ENCODE data around the gene PDIA5. TPM values are rescaled to one million over a fixed set of nuclear protein-coding genes. Genes with fewer than 3 reads are reported as not detected.

PDIA5 gene
- total RNA-seq, 4 donors from 2014 or later: 4.6 to 17.1 (median 5.3) TPM

DNA sequence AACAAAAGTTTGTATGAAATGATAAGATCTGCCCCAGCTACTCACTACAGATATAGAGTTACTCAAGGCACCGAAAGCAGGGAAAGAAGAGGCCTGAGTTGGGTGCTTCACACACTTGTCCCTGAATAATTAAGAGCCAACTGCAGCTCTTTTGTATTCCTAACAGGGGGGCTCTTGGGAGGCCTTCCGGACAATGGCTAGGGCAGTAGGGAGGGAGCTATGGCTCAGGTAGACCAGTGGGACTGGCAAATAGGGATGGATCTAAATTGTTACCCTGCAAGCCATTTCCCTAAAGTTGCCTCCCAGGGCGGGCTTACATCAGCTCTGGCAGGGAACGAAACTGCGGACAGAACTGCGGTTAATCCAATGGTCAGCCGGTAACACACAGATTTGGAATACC lies 45.4 kb upstream of the PDIA5 start:
- DNase-seq (ENCODE audit: low spot score in 2 of 2): no peak
- WGBS, 2 donors: 93 to 94% methylated on average over 7 of the region's 7 CpGs
- TF ChIP-seq POLR2A (IDR thresholded peaks at IDR 0.05): no peak
- TF ChIP-seq, protein P1, sequence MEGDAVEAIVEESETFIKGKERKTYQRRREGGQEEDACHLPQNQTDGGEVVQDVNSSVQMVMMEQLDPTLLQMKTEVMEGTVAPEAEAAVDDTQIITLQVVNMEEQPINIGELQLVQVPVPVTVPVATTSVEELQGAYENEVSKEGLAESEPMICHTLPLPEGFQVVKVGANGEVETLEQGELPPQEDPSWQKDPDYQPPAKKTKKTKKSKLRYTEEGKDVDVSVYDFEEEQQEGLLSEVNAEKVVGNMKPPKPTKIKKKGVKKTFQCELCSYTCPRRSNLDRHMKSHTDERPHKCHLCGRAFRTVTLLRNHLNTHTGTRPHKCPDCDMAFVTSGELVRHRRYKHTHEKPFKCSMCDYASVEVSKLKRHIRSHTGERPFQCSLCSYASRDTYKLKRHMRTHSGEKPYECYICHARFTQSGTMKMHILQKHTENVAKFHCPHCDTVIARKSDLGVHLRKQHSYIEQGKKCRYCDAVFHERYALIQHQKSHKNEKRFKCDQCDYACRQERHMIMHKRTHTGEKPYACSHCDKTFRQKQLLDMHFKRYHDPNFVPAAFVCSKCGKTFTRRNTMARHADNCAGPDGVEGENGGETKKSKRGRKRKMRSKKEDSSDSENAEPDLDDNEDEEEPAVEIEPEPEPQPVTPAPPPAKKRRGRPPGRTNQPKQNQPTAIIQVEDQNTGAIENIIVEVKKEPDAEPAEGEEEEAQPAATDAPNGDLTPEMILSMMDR (IDR thresholded peaks at IDR 0.05): no peak
- intact Hi-C loops (cut with DNase I; ENCODE audit: low total_unique reads): no loop called here
- no peak overlapping the region for H3K4me3 ChIP-seq (ENCODE audit: low read depth, poor library complexity, severe bottlenecking)

DNA sequence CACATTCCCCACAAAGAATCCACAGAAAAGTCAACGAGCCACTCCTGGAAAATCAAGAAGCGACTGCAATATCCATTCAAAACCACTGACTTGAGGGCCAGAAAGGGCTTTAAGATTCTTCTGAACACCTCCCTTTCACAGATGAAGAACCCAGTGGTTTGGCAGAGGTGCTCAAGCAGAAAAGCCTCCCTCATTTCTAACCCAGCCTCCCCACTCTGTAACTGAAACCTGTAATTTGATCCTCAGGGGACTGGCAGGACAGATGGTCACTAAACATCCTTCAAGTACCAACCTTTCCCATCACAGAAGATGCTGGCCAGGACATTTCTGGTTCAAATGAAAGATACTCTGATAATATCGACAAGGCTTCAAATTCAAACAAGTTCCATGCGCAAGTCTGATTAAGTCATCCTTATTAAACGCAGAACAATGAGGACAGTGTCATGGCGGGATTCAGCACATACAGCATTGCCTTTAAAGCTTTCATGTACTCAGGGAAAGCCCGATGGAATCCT lies 44.8 kb upstream of the PDIA5 start:
- H3K4me3 ChIP-seq (ENCODE audit: low read depth, poor library complexity, severe bottlenecking): no peak overlapping the region
- intact Hi-C loops (cut with DNase I; ENCODE audit: low total_unique reads): no loop called here
- TF ChIP-seq, protein P1 (IDR thresholded peaks at IDR 0.05): no peak
- no peak for TF ChIP-seq POLR2A (IDR thresholded peaks at IDR 0.05)
- DNase-seq (ENCODE audit: low spot score in 2 of 2): no peak
- 77 to 79% methylated on average over 7 of the region's 7 CpGs for WGBS, 2 donors

DNA sequence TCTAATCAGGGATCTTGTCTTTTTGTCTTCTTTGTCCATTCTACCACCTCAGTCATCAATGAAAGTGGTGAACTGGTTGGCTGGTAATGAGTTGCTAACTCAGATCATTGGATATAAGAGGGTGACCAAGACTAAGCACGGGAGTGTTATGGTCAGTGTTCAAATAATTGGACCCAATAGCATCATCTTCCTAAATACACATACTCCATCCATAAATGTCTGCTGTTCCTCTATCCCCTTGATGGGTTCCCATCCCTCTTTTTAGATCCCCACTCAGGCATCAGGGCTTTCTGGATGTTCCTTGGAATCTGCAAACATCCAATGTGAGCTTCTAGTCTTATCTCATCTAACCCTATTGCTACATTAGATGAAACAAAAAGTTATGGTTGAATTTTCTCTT lies 42.8 kb upstream of the PDIA5 start:
- TF ChIP-seq, protein P1 (IDR thresholded peaks at IDR 0.05): no peak
- TF ChIP-seq POLR2A (IDR thresholded peaks at IDR 0.05): no peak
- no peak for DNase-seq (ENCODE audit: low spot score in 2 of 2)
- intact Hi-C loops (cut with DNase I; ENCODE audit: low total_unique reads): no loop called here
- 91 to 97% methylated on average over 1 of the region's 1 CpG for WGBS, 2 donors
- no peak overlapping the region for H3K4me3 ChIP-seq (ENCODE audit: low read depth, poor library complexity, severe bottlenecking)

DNA sequence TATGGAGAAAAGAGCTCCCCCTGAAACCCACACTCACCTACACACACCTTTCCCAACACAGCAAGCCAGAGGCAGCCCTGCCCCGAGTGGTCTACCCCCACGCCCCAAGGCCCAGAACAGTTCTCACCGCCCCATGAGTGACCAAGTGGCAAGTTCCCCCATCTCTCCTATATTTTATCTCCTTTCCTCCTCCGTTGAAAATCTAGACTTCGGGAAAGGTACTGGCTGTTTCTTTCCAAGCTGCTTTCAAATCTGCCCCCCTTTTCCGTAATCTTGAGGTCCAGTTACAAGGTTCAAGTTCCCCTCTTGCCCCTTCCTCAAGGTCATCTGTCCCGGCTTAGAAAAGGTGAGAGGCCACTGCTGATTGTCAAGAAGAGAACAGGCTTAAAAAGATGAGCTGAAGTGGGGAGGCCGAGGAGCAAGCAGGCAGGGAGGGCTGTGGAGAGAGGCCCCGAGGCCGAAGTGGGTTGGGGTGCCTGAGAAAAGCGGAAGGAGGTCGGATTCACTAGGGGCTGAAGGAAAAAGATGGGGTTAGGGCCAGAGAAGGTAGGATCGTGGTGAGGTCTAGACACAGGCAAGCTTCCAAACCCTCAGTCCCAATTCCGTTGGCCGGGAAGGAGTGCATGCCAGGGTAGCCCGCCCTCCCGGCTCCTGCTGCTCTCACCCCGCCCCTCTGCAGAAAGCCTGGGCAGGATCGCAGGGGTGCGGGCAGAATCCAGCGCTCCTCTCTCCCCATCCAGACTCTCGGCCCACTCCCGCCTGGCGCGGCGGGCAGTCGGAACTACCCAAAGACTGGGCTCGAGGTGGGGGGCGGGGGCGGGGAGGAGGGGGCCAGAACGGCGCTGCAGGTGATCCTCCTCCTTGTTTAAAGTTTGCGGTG lies 40.9 kb upstream of the PDIA5 start:
- intact Hi-C loops (cut with DNase I; ENCODE audit: low total_unique reads): no loop called here
- TF ChIP-seq POLR2A (IDR thresholded peaks at IDR 0.05): no peak
- TF ChIP-seq, protein P1 (IDR thresholded peaks at IDR 0.05): no peak
- H3K4me3 ChIP-seq (ENCODE audit: low read depth, poor library complexity, severe bottlenecking): no peak overlapping the region
- DNase-seq (ENCODE audit: low spot score in 2 of 2): no peak
- 23 to 25% methylated on average over 32 to 33 of the region's 33 CpGs for WGBS, 2 donors

DNA sequence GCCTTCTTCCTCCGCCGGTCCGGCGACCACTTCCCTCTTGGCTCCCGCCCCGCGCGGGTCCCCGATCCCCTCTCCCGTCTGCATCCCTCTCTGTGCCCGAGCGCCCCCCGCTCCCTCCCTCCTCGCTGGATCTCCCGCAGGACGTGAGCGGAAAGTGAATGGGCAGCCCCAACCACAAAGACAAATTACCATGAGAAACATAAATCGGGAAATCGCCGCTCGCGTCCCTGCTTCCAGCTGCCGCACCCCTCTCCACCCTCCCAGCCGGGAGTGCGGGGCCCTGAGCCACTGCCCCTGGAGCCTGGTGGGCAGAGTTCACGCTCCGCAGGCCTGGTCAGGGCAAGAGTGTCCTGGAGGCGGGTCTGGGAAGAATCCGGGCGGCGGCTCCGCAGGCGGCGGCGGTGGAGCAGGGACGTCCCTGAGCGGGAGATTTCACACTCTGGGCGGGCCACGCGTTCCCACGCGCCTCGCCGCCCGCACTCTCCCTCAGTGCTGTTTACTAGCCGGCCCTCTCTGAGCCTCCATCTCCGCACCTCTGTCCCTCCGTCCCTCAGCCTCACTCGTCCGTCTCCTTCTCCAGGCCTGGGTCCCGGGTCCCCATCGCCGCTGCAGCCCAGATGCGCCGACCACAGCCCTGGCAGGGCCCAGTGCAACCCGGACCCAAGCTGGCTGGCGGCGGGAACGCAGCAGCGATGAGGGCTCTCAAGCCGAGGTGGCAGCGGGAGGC lies 40.1 kb upstream of the PDIA5 start:
- DNase-seq (ENCODE audit: low spot score in 2 of 2): peak in 1 of 2 donors; percentile 89
- 0 to 1% methylated on average over 52 to 62 of the region's 62 CpGs for WGBS, 2 donors
- peak overlapping the region; percentile 29 for H3K4me3 ChIP-seq (ENCODE audit: low read depth, poor library complexity, severe bottlenecking)
- no peak for TF ChIP-seq POLR2A (IDR thresholded peaks at IDR 0.05)
- TF ChIP-seq, protein P1 (IDR thresholded peaks at IDR 0.05): no peak
- intact Hi-C loops (cut with DNase I; ENCODE audit: low total_unique reads): no loop called here
